Trophoblast cell (in vitro differentiated cells and primary cell): ENCODE measurements around the gene N4BP2L2.

ENCODE experiments used
- DNase-seq, 2 donors: peaks; one replicate each; pipeline ENCODE4 v3.0.0-alpha.2; 2016
- H2AFZ ChIP-seq: 2 replicates; pipeline ENCODE4 v1.6.1; 2013; ENCODE audit warnings: low read length, moderate library complexity, mild to moderate bottlenecking; ENCODE audit not compliant: insufficient read depth, poor library complexity
- H2AK5ac ChIP-seq: 2 replicates; pipeline ENCODE4 v1.6.1; 2013; ENCODE audit warnings: mild to moderate bottlenecking, low read length
- H2BK120ac ChIP-seq: 2 replicates; pipeline ENCODE4 v1.6.1; 2013; ENCODE audit warnings: low read length, mild to moderate bottlenecking, moderate library complexity; ENCODE audit not compliant: insufficient read depth, poor library complexity
- H2BK12ac ChIP-seq: 2 replicates; pipeline ENCODE4 v1.6.1; 2013; ENCODE audit warnings: mild to moderate bottlenecking, low read length, moderate library complexity
- H2BK5ac ChIP-seq: 2 replicates; pipeline ENCODE4 v1.6.1; 2013; ENCODE audit warnings: low read length, low read depth, moderate library complexity, mild to moderate bottlenecking; ENCODE audit not compliant: poor library complexity
- H3K14ac ChIP-seq: 2 replicates; pipeline ENCODE4 v1.6.1; 2013; ENCODE audit warnings: mild to moderate bottlenecking, low read length
- H3K18ac ChIP-seq: 2 replicates; pipeline ENCODE4 v1.6.1; 2013; ENCODE audit warnings: mild to moderate bottlenecking, low read length
- H3K23ac ChIP-seq: 2 replicates; pipeline ENCODE4 v1.6.1; 2013; ENCODE audit warnings: low read length
- H3K27ac ChIP-seq: 2 replicates; pipeline ENCODE4 v1.5.1; 2013; ENCODE audit warnings: low read depth, mild to moderate bottlenecking, inconsistent platforms, low read length, moderate library complexity
- H3K27me3 ChIP-seq: 2 replicates; pipeline ENCODE4 v1.6.1; 2013; ENCODE audit warnings: inconsistent platforms, mild to moderate bottlenecking, low read length, moderate library complexity; ENCODE audit not compliant: insufficient read depth
- H3K36me3 ChIP-seq, 2 experiments: 1 replicate in 1 of 2; 2 replicates in 1 of 2; pipeline ENCODE4 v1.6.1; 2013; ENCODE audit warnings: low read length in 2 of 2, mild to moderate bottlenecking in 2 of 2, moderate library complexity in 1 of 2; ENCODE audit not compliant: insufficient read depth in 2 of 2, control insufficient read depth in 1 of 2
- H3K4ac ChIP-seq: 2 replicates; pipeline ENCODE4 v1.6.1; 2013; ENCODE audit warnings: low read depth, mild to moderate bottlenecking, low read length, moderate library complexity
- H3K4me1 ChIP-seq, 2 experiments: 1 replicate in 1 of 2; 2 replicates in 1 of 2; pipeline ENCODE4 v1.6.1; 2013; ENCODE audit warnings: low read length in 2 of 2, mild to moderate bottlenecking in 2 of 2, moderate library complexity in 1 of 2; ENCODE audit not compliant: insufficient read depth in 2 of 2, control insufficient read depth in 1 of 2
- H3K4me2 ChIP-seq: 2 replicates; pipeline ENCODE4 v1.6.1; 2013; ENCODE audit warnings: inconsistent platforms, mild to moderate bottlenecking, low read length, moderate library complexity
- H3K4me3 ChIP-seq: 2 replicates; pipeline ENCODE4 v1.5.1; 2013; ENCODE audit warnings: mild to moderate bottlenecking, low read depth, low read length, inconsistent platforms
- H3K79me1 ChIP-seq: one replicate; pipeline ENCODE4 v1.6.1; 2013; ENCODE audit warnings: low read length
- H3K79me2 ChIP-seq: 2 replicates; pipeline ENCODE4 v1.6.1; 2013; ENCODE audit warnings: low read length, mild to moderate bottlenecking; ENCODE audit not compliant: control insufficient read depth, insufficient read depth, poor library complexity
- H3K9ac ChIP-seq: 2 replicates; pipeline ENCODE4 v1.6.1; 2013; ENCODE audit warnings: mild to moderate bottlenecking, low read length
- H3K9me3 ChIP-seq: 2 replicates; pipeline ENCODE4 v1.6.1; 2013; ENCODE audit warnings: low read depth, mild to moderate bottlenecking, control low read depth, inconsistent platforms, low read length; ENCODE audit not compliant: insufficient read depth
- H4K12ac ChIP-seq: 2 replicates; pipeline ENCODE4 v1.6.1; 2013; ENCODE audit warnings: low read depth, mild to moderate bottlenecking, low read length, moderate library complexity
- H4K8ac ChIP-seq: 2 replicates; pipeline ENCODE4 v1.6.1; 2013; ENCODE audit warnings: low read depth, mild to moderate bottlenecking, low read length, moderate library complexity
- H4K91ac ChIP-seq: one replicate; pipeline ENCODE4 v1.6.1; 2013; ENCODE audit warnings: low read depth, mild to moderate bottlenecking, low read length, moderate library complexity
- WGBS: extraction: QIAGEN DNeasy Blood & Tissue Kit; methylation state at CpG from one replicate; pipeline ENCODE4 v1.1.7; 2013; ENCODE audit warnings: missing lambda C conversion rate; ENCODE audit not compliant: insufficient read length, insufficient coverage; ENCODE audit errors: extremely low coverage; 5-methylcytosine and 5-hydroxymethylcytosine counted together

Gene N4BP2L2

GRCh38 chr13:32473650-32474049 is 64.9 kb downstream of the N4BP2L2 start:
- H3K27ac ChIP-seq = no peak overlapping the region
- no peak overlapping the region for H2BK5ac ChIP-seq
- H2BK120ac ChIP-seq = no peak overlapping the region
- no peak overlapping the region for H3K23ac ChIP-seq
- no peak overlapping the region for H4K8ac ChIP-seq
- H3K79me1 ChIP-seq = peaks cover 8% of the 10 kb centered on the region
- H4K12ac ChIP-seq = no peak overlapping the region
- no peak overlapping the region for H2AFZ ChIP-seq
- no peak overlapping the region for H3K4ac ChIP-seq
- peaks cover 0 to 9% of the 10 kb centered on the region in 2 experiments for H3K36me3 ChIP-seq
- H2AK5ac ChIP-seq = no peak overlapping the region
- H4K91ac ChIP-seq = no peak overlapping the region
- H3K79me2 ChIP-seq = no peaks in the 10 kb centered on the region
- no peak overlapping the region for H3K4me2 ChIP-seq
- no peak overlapping the region for H2BK12ac ChIP-seq
- no peak overlapping the region for H3K4me3 ChIP-seq
- no peak overlapping the region for H3K18ac ChIP-seq
- no peak overlapping the region for H3K14ac ChIP-seq
- WGBS = no CpG with 5 or more reads among the region's 1 CpG
- H3K9me3 ChIP-seq = no peaks in the 10 kb centered on the region
- DNase-seq = no peak
- no peaks in the 10 kb centered on the region for H3K27me3 ChIP-seq
- no peak overlapping the region for H3K9ac ChIP-seq
- peaks cover 7 to 10% of the 10 kb centered on the region in 2 experiments for H3K4me1 ChIP-seq

GRCh38 chr13:32472194-32472621 is 66.4 kb downstream of the N4BP2L2 start:
- Histone ChIP-seq H3K4me3 (no peak overlapping the region), H2BK120ac (no peak overlapping the region), H2BK12ac (no peak overlapping the region), H3K4me2 (no peak overlapping the region), H3K27ac (no peak overlapping the region), H4K12ac (no peak overlapping the region), H2AFZ (no peak overlapping the region), H3K4me1 (peaks cover 7 to 10% of the 10 kb centered on the region in 2 experiments), H3K36me3 (peaks cover 0 to 9% of the 10 kb centered on the region in 2 experiments), H3K9me3 (no peaks in the 10 kb centered on the region), H3K79me2 (no peaks in the 10 kb centered on the region), H3K9ac (no peak overlapping the region), H3K23ac (no peak overlapping the region), H3K18ac (no peak overlapping the region), H2AK5ac (no peak overlapping the region), H4K91ac (no peak overlapping the region), H4K8ac (no peak overlapping the region), H3K14ac (no peak overlapping the region), H3K79me1 (peaks cover 8% of the 10 kb centered on the region), H3K4ac (no peak overlapping the region), H3K27me3 (no peaks in the 10 kb centered on the region), H2BK5ac (no peak overlapping the region)
- no peak for DNase-seq
- no CpG with 5 or more reads among the region's 3 CpGs for WGBS

DNA sequence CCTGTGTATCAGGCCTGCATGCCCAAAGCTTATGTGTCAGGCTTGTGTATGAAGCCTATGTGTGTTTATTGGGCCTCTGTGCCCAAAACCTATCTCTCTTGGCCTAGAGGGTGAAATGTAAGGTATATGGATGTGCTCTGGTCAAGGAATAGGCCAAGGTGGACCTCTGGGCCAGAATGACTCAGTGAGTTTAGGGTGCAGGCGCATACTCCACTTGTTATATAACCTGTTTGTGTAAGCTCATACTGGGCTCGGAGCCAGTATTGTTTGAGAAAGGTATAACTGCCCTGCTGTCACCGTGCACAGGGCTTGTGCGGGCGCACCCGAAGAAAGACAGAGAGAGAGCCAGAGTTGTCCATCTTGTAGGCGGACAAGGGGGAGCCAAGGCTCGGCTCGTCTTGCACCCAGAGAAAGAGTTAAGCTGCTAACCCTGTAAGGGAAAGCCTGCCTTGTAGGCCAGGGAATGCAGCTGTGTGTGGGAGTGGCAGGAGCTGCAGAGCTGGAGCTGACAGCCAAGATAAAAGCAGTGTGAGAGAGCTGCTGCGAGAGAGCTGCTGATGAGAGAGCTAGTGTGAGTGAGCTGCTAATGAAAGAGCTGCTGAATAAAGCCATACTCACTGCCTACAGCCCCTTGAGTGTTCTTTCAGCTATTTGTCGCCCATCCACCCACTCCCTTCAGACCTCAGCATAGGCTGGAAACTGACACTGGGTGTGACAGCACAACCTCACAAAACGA is 67.2 kb downstream of the N4BP2L2 start:
- Histone ChIP-seq H3K27ac (no peak overlapping the region), H2BK120ac (no peak overlapping the region), H3K4me2 (no peak overlapping the region), H3K4me3 (no peak overlapping the region), H3K27me3 (no peaks in the 10 kb centered on the region), H2BK5ac (no peak overlapping the region), H3K23ac (no peak overlapping the region), H3K4ac (no peak overlapping the region), H3K4me1 (peaks cover 2 to 5% of the 10 kb centered on the region in 2 experiments), H3K36me3 (peaks cover 0 to 9% of the 10 kb centered on the region in 2 experiments), H4K12ac (no peak overlapping the region), H2AFZ (no peak overlapping the region), H3K9ac (no peak overlapping the region), H3K14ac (no peak overlapping the region), H4K91ac (no peak overlapping the region), H3K79me2 (no peaks in the 10 kb centered on the region), H4K8ac (no peak overlapping the region), H2BK12ac (no peak overlapping the region), H3K9me3 (no peaks in the 10 kb centered on the region), H2AK5ac (no peak overlapping the region), H3K79me1 (peaks cover 5% of the 10 kb centered on the region), H3K18ac (no peak overlapping the region)
- WGBS = no CpG with 5 or more reads among the region's 12 CpGs
- no peak for DNase-seq

- no peak overlapping the region for H3K4me3 ChIP-seq
- H3K18ac ChIP-seq = no peak overlapping the region
- no peak overlapping the region for H2AFZ ChIP-seq
- H3K9me3 ChIP-seq = no peaks in the 10 kb centered on the region
- no peak overlapping the region for H3K14ac ChIP-seq
- H2BK5ac ChIP-seq = no peak overlapping the region
- no peaks in the 10 kb centered on the region for H3K27me3 ChIP-seq
- H4K91ac ChIP-seq = no peak overlapping the region
- H2BK120ac ChIP-seq = no peak overlapping the region
- H4K12ac ChIP-seq = no peak overlapping the region
- no peak overlapping the region for H3K23ac ChIP-seq
- H3K4me2 ChIP-seq = no peak overlapping the region
- H2AK5ac ChIP-seq = no peak overlapping the region
- DNase-seq = no peak
- H3K79me2 ChIP-seq = no peaks in the 10 kb centered on the region
- no peaks in the 10 kb centered on the region for H3K79me1 ChIP-seq
- H3K4me1 ChIP-seq = no peaks in the 10 kb centered on the region
- H3K4ac ChIP-seq = no peak overlapping the region
- H3K36me3 ChIP-seq = peaks cover 0 to 9% of the 10 kb centered on the region in 2 experiments
- H3K9ac ChIP-seq = no peak overlapping the region
- no peak overlapping the region for H3K27ac ChIP-seq
- no peak overlapping the region for H2BK12ac ChIP-seq
- no peak overlapping the region for H4K8ac ChIP-seq
- no CpG with 5 or more reads among the region's 6 CpGs for WGBS
Observed at GRCh38 chr13:32468502-32469142, 70.0 kb downstream of the N4BP2L2 start.
